Stimulated activated CD4-positive, alpha-beta T cell treated with anti-CD3 and anti-CD28 coated beads, Interleukin-12 subunit alpha, Interleukin-12 subunit beta, amount 100 ng/mL, for 24 hours (primary cell): ENCODE data around the gene RHBDL3.
"Not testable (repeated sequence)": the region's sequence is repeated elsewhere in the genome, so short reads cannot be mapped to it uniquely, and the experiment has no call there.

Experiments used
- DNase-seq, 2 experiments: peaks; one replicate each; pipeline ENCODE4 v3.0.0-alpha.2; 2020; ENCODE audit warnings: low read depth in 2 of 2

The RHBDL3 gene

DNA sequence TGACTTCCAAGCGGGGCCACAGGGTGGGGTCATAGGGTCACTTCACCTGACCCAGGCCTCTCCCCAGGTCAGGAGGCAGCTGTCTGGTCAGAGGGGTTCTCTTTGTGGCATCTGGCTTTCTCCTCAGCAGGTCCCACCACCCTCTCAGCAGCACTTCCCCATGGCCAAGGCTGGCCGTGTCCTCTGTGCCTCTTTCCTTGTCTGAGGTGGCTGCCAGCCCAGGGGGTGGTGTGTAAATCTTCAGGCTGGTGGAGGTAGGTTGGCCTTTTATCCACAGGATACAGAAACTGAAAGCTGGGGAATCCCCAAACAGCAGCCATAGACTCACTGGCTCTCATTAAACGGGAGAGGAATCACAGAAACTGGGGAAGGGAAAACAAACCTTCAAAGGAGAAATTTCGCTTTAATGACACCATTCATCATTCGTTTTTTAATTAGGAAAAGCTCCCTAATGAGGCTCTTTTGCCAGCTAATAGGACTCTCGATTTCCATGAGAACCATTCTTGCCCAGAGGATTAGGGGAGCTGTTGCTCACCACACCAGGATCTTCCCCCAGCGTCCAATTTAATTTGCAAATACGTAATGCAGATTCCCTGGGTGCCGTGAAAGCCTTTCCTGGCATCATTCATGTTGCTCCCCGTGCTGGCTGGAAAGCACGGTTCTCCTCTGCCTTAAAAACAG is 58.3 kb downstream of the RHBDL3 start:
- DNase-seq: peak in 1 of 2 experiments; percentile 11

DNA sequence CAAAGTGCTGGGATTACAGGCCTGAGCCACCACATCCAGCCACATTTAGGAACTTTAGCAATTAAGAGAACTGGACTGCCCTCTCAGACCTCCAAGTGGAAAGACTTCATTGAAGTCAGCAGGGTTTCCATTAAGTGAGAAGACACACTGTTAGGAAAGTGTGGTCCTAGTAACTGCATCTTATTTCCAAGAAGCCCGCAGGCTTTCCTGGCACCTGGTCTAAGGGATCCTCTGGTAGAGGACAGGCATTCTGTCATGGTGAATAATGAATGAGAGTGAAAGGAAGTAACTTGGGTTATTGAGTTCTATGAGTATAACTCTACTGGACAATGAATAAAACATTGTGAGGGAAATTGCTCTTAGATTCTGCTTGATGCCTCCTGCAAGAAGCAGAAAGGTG is 62.3 kb downstream of the RHBDL3 start:
- no peak for DNase-seq

DNA sequence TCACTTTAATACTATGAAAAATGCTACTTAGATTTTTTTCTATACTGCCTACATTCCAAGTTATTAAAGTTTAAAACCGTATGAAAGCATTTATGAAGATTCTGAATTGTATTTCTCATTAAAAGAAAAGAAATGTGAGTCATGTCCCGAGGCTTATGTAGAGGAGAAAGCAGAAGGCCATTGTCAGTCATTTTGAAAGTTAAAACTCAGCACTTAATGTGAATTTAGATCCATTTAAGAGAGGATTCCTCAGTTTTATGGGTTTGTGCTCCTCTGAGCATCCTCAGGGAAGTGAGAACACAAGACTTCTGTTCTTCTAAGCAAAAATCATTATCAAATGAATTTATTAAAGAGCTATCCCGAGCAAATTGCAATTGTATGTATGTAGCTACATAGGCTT is 64.5 kb downstream of the RHBDL3 start:
- no peak for DNase-seq

DNA sequence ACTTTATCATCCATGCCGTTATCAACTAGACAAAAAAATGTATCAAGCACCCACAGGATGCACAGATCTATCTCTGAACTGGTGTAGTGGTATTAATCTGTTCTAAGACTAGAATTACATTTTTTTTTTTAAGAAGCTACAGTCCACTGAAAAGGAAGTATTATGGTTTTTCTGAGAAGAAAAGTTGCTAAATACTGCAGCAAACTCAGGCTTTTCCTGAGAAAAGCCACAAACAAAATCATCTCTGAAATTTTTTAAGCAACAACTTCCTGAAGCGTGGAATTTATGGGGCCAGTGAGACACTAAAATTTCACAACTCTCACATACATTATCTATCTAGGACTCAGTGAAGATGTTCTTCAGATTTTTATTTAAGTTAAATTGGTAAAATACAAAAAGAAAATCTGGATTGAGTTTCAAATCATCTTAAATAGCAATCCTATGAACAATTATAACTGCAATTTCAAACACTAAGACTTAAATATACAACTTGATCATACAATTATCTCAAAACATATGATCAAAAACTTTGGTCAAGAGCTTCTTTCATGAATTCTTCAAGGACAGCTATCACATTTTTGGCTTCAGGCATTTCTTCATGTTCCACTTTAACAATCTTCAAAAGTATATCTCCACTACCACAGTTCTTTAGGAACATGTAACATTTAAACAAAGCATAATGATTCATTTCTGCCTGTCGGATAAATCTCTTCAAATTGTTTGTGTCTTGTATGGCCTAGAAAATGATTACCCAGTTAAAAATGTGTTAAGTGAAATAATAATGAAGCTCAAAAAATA is 65.8 kb downstream of the RHBDL3 start:
- DNase-seq: no peak

DNA sequence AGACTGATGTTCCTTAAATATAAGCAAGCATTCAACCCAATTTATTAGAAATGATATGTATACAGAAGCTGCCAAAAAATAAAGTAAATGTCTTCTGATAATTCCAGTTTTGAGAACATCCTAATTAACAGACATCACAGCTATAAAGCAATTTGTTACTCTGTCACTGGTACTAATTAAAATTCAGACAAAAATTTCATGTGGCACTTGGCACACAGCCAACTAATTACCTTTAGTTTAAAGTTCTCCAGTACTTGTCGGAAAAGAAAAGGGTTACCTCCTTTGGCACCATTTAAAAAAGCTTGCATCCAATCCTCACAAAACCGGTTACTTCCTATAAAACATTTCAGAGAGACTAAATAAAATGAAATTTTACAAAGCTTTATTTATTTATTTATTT is 67.6 kb downstream of the RHBDL3 start:
- no peak for DNase-seq

DNA sequence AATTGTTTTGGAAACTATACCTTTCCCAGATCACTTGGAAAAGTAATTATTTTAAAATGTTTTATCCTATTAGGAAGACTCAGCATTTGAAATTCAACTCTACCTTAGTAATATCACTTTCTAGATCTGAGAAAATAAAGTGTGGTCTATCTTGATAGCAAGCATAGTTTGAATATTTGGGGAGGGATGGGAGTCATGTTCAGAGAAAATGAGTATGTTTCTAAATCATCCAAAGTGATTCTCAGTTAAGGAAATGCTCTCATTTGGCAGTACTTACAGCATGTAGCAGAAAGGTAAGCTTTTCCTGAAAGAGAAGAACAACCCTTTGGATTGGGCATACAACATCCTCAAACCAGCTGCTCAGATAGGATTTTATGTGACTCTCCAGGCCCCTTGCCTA is 69.4 kb downstream of the RHBDL3 start:
- DNase-seq: no peak

DNA sequence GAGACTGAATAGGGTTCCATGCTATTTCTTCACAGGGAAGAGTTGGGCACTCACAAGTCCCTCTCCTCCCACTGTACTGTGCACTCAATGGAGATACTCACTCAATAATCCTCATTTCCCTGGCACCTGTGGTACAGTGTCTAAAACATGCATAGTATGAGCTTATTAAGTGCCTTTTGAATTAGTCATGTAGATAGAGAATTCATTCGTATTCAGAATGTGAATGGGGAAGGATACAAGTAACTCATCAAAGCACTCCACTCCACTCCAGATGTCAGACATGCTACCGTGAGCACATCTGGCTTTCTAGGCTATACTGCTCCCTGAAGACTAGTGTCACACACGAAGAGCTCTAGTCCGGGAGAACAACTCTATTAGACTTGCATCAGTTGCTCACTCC is 70.1 kb downstream of the RHBDL3 start:
- DNase-seq: no peak

DNA sequence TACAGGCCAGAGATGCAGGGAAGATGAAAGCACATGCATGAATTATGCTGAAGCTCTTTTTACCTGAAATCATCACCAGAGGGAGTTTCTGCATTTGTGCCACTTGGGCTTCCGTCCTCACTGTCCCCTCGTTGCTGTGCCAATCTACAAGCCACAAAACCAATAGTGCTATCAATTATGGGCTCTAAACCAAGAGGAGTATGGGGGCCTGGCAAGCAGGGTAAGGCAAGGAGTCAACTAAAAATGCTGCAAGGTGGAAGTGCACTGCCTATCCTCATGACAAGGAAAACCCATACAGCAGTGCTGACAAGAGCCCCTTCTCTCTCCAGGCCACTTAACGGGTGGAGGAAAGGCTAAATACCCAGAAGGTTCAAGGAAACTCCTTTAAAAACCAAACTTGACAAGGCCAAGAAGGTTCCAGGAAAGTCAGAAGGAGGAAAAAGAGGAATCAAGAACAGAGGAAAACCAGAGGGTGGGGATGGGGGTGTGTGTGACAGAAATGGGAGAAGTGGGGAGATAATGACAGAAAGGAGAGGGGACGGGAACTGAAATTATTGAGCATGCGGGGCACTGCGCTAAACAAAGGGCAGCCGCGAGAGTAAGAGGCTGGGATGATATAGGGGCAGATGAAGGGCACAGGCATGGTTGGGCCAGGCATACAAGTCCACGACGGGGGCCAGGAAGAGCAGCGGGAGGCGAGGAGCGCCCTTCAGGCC is 75.7 kb downstream of the RHBDL3 start:
- DNase-seq: peak in 1 of 2 experiments; percentile 15

DNA sequence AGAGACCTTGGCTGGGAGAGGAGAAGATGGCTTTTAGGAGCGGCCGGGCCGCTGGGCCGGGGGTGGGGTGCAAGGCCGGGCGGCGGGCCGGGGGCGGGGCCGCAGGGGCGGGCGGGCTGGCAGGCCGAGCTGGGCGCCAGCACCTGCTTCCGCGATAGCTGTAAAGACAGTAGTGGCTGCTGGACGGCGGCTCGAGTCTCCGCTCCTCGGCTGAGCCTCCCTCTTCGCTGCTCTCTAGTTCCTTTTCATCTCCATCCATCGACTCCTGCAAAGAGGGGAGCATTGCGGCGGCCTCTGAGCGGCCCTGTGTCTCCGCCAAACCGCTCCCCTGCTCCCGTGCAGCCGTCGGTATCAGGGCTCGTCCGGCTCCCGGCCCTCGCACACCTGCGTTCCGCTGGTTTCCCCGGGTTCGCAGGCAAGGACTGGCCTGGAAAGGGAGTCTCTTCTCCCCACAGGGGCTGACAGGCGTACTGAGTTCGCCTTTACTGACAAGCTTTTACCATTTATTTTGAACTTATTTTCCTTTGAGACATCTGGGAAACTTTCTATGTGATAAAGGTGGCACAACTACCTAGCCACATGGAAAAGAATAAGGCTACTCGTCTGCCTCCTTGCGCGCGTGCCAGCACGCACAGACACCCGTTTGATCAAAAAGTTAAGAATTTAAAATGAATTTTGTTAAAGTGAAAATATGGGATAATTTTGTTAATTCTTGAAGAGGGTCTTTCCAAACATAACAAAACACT is 76.4 kb downstream of the RHBDL3 start, which contains the start of gene C17orf75:
TSS of gene C17orf75 (minus strand) at position 317 of the 746 bp plus-strand sequence. CDS start at position 283, 34 bp downstream.
- peak; percentile 77 to 79 for DNase-seq

DNA sequence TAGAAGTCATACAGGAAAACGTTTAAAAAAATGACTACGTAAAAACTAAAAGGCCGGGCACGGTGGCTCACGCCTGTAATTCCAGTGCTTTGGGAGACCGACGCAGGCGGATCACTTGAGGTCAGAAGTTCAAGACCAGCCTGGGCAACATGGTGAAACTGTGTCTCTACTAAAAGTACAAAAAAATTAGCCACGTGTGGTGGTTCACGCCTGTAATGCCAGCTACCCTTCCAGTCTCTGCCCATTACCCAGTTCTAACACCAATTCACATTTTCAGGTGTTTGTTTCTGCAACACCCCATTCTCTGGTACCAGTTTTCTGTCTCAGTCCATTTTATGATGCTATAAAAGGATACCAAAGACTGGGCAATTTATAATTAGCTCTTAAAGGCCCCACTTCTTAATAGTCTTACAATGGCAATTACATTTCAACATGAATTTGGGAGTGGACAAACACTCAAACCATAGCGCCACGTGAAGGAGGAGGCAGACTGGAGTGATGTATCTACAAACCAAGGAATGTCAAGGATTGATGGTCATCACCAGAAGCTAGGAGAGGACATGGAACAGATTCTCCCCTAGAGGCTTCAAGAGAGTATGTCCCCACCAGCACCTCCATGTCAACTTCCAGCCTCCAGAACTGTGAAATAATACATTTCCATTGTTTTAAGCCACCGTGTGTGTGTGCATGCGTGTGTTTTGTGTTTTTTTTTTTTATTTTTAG is 77.1 kb downstream of the RHBDL3 start:
- no peak for DNase-seq

DNA sequence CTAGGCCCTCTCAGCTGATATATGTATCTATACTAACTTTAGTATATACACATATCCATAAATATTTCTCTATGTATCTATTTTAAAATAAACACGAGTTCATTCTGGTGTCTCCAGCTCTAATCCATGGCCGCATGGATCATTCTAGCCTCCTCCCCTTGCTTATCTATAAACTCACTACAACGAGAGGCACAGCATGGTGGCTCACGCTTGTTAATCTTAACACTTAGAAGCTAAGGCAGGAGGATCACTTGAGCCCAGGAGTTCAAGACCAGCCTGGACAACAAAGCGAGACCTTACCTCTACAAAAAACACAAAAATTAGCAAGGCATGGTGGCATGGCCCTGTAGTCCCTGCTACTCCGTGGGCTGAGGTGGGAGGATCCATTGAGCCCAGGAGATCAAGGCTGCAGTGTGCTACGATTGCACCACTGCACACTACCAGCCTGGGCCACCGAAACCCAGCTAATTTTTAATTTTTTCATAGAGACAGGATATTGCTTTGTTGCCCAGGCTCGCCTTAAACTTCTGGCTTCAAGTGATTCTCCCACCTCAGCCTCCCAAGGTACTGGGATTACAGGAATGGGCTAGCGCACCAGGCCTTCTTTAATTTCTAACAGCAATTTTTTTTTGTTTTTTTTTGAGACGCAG is 80.4 kb downstream of the RHBDL3 start:
- no peak for DNase-seq

DNA sequence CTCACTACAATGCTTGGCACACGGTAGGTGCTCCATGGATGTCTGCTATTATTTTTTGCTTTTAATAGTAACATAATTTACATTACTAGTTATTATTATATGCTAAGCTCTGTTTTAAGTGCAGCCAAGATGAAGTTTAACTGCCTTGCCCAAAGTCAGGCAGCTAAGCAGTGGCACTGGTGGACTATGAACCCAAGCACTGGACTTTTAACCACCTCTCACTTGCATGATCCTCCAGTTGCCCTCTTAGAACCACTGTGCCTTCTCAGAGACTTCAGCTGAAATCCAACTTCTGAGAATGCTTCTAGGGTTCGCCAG is 82.8 kb downstream of the RHBDL3 start:
- DNase-seq: no peak

DNA sequence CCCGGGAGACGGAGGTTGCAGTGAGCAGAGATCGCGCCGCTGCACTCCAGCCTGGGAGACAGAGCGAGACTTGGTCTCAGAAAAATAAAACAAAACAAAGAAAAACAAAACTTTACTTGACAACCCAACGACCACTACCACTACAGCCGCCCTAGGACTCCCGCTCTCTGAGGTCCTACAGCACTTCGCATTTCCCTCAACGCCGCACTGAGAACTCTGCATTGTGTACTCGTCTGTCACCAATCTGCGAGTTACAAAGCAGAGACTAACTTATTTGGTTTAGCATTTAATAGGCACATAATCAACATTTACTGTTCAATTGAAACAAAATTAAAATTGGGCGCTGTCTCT is 83.8 kb downstream of the RHBDL3 start:
- DNase-seq: no peak

DNA sequence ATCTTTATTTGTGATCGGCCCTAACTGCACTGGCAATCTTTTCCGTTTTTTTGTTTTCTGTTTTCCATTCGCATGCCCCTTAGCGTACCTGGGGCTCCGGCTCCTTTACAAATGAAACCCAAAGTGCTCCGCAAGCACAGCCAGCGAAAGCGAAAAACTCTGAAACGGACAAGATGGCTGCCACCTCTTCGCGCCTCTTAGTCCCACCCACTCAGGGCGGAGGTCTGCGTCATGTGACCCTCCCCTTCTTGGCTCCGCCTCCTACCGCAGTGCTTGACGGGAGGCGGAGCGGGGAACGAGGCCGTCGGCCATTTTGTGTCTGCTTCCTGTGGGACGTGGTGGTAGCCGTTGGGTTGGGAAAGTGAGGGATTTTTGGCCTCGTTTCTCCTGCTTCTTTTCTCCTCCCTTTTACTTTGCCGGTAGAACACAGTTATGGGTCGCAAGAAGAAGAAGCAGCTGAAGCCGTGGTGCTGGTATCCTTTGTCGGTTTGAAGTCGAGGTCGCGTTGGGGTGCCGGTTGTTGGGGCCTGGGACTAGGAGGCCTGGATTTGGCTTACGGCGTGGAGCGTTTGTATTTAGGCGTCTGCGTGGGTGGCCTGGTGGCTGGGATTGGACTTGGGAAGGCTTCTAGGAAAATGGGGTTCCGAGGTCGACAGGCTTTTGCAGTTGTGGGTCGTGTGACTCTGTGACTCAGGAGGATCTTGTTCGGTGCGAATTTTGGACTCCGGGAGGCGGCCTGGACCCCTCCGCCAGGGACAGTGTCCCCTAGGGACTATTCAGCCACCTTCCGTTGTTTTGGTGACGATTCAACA is 84.4 kb downstream of the RHBDL3 start, which contains the start of gene ZNF207:
TSS of gene ZNF207 (plus strand) at position 304 of the 812 bp plus-strand sequence. CDS start at position 433, 129 bp downstream.
- DNase-seq: peak; percentile 89 to 94

DNA sequence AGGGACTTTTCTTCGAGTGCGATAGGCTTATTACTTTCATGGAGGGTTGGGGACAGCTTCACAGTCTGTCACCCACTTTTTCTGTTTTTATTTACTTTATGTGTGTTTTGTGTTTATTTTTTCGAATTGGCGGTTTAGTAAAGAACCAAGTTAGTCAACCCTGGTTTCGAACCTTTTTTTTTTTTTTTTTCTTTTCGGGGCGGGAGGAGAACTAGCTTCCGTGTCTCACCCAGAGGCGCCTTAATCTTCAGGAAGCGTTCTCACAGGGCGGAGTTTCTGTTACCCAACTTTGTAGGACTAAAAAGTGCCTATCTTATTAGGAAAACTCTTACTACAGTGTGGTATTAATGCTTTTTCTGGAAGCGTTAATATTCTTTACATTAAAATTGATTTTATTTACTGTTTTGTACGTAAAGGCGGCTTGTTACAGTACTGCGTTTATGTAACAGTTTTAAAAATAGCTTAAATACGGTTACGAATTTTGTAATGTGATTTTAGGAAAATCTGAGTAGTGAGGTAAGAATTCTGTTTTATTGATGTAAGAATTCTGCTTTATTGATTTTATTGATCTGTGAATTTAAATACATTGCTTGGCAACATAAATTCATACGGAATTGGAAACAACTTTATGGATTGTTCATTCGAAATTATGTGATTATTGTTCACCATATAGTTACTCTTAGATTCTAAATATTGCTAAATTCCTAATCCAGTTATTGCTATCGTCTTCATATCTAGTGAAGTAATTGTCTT is 85.2 kb downstream of the RHBDL3 start:
- peak in 1 of 2 experiments; percentile 20 for DNase-seq

DNA sequence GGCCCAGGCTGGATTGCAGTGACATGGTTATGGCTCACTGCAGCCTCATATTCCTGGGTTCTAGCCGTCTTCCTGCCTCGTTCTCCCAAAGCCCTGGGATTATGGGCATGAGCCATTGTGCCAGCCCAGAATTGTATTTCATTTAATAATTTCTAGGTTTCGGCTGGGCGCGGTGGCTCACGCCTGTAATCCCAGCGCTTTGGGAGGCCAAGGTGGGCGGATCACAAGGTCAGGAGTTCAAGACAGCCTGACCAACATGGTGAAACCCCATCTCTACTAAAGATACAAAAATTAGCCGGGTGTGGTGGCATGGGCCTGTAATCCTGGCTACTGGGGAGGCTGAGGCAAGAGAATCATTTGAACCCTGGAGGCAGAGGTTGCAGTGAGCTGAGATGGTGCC is 87.1 kb downstream of the RHBDL3 start:
- DNase-seq: not testable (repeated sequence)

DNA sequence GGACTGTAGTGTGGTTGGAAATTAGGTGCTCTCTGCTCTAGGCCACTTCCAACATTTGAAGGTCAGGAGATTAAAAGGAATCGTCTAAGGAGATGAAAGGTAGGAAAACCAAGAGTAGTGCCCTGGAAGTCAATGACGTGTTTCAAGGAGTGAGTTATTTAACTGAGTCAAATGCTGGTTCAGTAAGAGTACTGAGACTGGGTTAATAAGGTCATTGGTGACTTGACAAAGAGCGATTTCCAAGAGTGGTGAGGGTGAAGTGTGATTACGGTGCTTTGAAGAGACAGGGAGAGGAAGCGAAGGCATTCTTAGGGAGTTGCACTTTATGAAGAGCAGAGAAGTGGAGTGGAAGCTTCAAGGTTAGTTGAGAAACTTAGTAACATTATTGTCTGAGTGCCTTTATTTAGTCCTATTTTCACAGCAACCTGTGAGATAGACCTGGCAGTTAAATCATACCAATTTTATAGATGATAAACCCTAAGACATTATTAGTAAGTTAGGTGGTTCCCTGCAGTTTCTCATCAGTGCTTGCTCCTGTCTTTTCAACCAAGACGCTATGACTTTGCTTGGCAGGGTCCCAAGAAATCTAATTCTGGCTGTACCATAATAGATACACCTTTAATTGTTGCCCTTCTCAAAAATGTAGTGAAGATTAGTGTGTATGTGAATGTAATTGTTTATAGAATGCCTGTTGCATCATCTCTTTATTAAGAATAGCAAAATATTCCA is 90.2 kb downstream of the RHBDL3 start:
- no peak for DNase-seq

DNA sequence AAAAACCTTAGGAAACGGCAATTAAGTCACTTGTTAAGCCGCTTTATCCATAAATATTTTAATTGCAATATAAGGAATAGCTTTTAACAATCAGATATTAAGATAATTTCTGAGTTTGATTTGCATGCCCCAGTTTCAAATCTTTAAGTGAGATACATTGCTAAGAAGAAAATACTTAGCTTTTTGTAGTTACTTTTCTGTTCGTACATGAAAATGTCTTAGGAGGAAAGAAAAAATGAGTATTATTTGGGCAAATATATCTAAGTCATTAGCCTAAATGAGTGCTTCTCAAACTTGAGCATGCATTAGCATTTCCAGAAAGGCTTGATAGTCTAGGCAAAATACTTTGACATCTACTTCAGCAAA is 90.7 kb downstream of the RHBDL3 start:
- DNase-seq: no peak

DNA sequence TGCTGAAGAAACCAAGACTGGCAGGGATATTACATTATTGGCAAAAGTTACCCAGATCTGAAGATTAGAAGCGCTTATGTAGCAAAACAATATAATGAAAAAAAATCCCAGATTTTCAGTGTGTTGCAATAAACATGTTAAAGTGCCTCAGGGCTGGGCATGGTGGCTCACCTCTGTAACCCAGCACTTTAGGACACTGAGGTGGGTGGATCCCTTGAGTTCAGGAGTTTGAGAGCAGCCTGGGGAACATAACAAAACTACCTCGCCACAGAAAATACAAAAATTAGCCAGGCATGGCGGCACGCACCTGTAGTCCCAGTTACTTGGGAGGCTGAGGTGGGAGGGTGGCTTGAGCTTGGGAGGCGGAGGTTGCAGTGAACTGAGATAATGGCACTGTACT is 91.1 kb downstream of the RHBDL3 start:
- no peak for DNase-seq
